ENCODE data around the gene FLAD1. TPM values are rescaled to one million over a fixed set of nuclear protein-coding genes. Genes with fewer than 3 reads are reported as not detected.

The FLAD1 gene
- total RNA-seq, 4 donors from 2014 or later: 17.4 to 33.6 (median 23.6) TPM

GRCh38 chr1:154937085-154937987 lies 45.8 kb upstream of the FLAD1 start:
- H3K27me3 ChIP-seq: no peaks in the 10 kb centered on the region
- peak overlapping the region; percentile 88 to 100 (median 95) for H3K27ac ChIP-seq
- no peaks in the 10 kb centered on the region for H3K9me3 ChIP-seq
- no peaks in the 10 kb centered on the region for H3K36me3 ChIP-seq
- TF ChIP-seq POLR2A (IDR thresholded peaks at IDR 0.05): peak; percentile 79 to 84
- peak; percentile 85 to 98 for TF ChIP-seq EP300 (IDR thresholded peaks at IDR 0.05)
- TF ChIP-seq CTCF (IDR thresholded peaks at IDR 0.05): peak in 4 of 5 experiments; percentile 15 to 57 (median 31)
- DNase-seq (ENCODE audit: low spot score in 2 of 2): peak; percentile 83 to 85
- H3K4me3 ChIP-seq: peak overlapping the region; percentile 65 to 72 (median 69)
- 1% methylated on average over 36 of the region's 36 CpGs for WGBS, 2 donors
- peaks cover 0 to 47% (median 16%) of the 10 kb centered on the region in 4 donors for H3K4me1 ChIP-seq

- TF ChIP-seq CTCF (IDR thresholded peaks at IDR 0.05): no peak
- no peak for TF ChIP-seq EP300 (IDR thresholded peaks at IDR 0.05)
- no peak for TF ChIP-seq POLR2A (IDR thresholded peaks at IDR 0.05)
- Histone ChIP-seq H3K36me3 (no peaks in the 10 kb centered on the region), H3K27me3 (no peaks in the 10 kb centered on the region), H3K27ac (peak overlapping the region; percentile 88 to 100 (median 95)), H3K4me1 (peaks cover 0 to 52% (median 18%) of the 10 kb centered on the region in 4 donors), H3K9me3 (no peaks in the 10 kb centered on the region), H3K4me3 (peak overlapping the region; percentile 65 to 72 (median 69))
- DNase-seq (ENCODE audit: low spot score in 2 of 2): no peak
- 85 to 86% methylated on average over 8 of the region's 8 CpGs for WGBS, 2 donors
Measured at GRCh38 chr1:154937988-154938386, 45.2 kb upstream of the FLAD1 start.

- H3K27ac ChIP-seq: peak overlapping the region; percentile 88 to 100 (median 95)
- H3K27me3 ChIP-seq: no peaks in the 10 kb centered on the region
- no peaks in the 10 kb centered on the region for H3K9me3 ChIP-seq
- TF ChIP-seq EP300 (IDR thresholded peaks at IDR 0.05): no peak
- no peak for TF ChIP-seq POLR2A (IDR thresholded peaks at IDR 0.05)
- TF ChIP-seq CTCF (IDR thresholded peaks at IDR 0.05): no peak
- H3K36me3 ChIP-seq: no peaks in the 10 kb centered on the region
- DNase-seq (ENCODE audit: low spot score in 2 of 2): no peak
- H3K4me3 ChIP-seq: no peak overlapping the region
- WGBS, 2 donors: 90 to 95% methylated on average over 7 of the region's 7 CpGs
- peaks cover 0 to 60% (median 22%) of the 10 kb centered on the region in 4 donors for H3K4me1 ChIP-seq
Measured at GRCh38 chr1:154938604-154939399, 44.3 kb upstream of the FLAD1 start.

GRCh38 chr1:154940213-154940560 lies 43.0 kb upstream of the FLAD1 start:
- WGBS, 2 donors: 70 to 100% methylated on average over 1 of the region's 1 CpG
- no peak for DNase-seq (ENCODE audit: low spot score in 2 of 2)
- H3K27ac ChIP-seq: no peak overlapping the region
- H3K27me3 ChIP-seq: no peaks in the 10 kb centered on the region
- H3K4me1 ChIP-seq: peaks cover 0 to 65% (median 26%) of the 10 kb centered on the region in 4 donors
- TF ChIP-seq POLR2A (IDR thresholded peaks at IDR 0.05): no peak
- no peak for TF ChIP-seq EP300 (IDR thresholded peaks at IDR 0.05)
- TF ChIP-seq CTCF (IDR thresholded peaks at IDR 0.05): no peak
- H3K36me3 ChIP-seq: peaks cover 0 to 9% (median 0%) of the 10 kb centered on the region in 3 donors
- H3K4me3 ChIP-seq: no peak overlapping the region
- no peaks in the 10 kb centered on the region for H3K9me3 ChIP-seq

Data from tibial nerve (tissue), 4 donors.